ENCODE results near the gene UGT3A1. TPM values are rescaled to one million over a fixed set of nuclear protein-coding genes. Genes with fewer than 3 reads are reported as not detected.

Gene UGT3A1
- total RNA-seq, 4 donors from 2014 or later: not detected

- DNase-seq: no peak
- Histone ChIP-seq H3K9me3 (no peaks in the 10 kb centered on the region), H3K27me3 (no peaks in the 10 kb centered on the region), H3K4me3 (no peak overlapping the region), H3K4me1 (no peaks in the 10 kb centered on the region), H3K27ac (no peak overlapping the region), H3K36me3 (no peaks in the 10 kb centered on the region)
- TF ChIP-seq CTCF (IDR thresholded peaks at IDR 0.05) (no peak), POLR2A (IDR thresholded peaks at IDR 0.05) (no peak)
- intact Hi-C loops (cut with DNase I; ENCODE audit: low total_unique reads): no loop called here
These were observed 89.0 kb downstream of the UGT3A1 start for GRCh38 chr5:35902046-35902672.

Other genes starting within 250 kb of the UGT3A1 start
- gene IL7R, start 134.5 kb downstream of the UGT3A1 start, total RNA-seq: 1 to 10 TPM; 1.3 to 5.4 (median 3.8) TPM
- 1 to 10 TPM in 2 of 4 donors, not detected in 2; 1.5 to 7.7 TPM for gene CAPSL, start 52.8 kb downstream of the UGT3A1 start, total RNA-seq
- gene UGT3A2, start 75.5 kb upstream of the UGT3A1 start, total RNA-seq: not detected
- gene LMBRD2, start 160.5 kb upstream of the UGT3A1 start, total RNA-seq: 10 to 100 TPM in 2 of 4 donors, 1 to 10 TPM in 2; 2.3 to 17.9 (median 8.0) TPM
- 10 to 100 TPM in 2 of 4 donors, 1 to 10 TPM in 2; 2.3 to 56.8 (median 9.5) TPM for gene SKP2, start 160.7 kb upstream of the UGT3A1 start, total RNA-seq

Data from uterus (tissue), 4 donors.